ENCODE data around the gene MGMT. TPM values are rescaled to one million over a fixed set of nuclear protein-coding genes. Genes with fewer than 3 reads are reported as not detected.

MGMT gene
- total RNA-seq, 5 donors from 2014 or later (not counting 1 experiment from before 2014, with no cell fraction given) = 16.6 to 24.6 (median 21.1) TPM

DNA sequence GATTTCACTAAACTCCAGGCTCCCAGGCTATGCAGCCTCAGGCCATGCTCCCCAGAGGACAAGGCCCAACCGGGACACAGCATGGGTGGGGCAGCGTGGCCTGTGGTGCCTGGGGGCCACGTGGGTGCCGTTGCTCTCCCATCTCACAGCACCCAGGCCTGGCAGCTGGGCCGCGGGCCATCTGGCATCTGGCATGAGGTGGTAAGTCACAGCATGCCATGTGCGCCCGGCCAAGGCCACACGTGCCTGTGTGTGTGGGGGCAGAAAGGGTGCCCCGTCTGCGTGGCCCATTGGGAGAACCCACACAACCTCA lies 292.9 kb downstream of the MGMT start:
- Histone ChIP-seq H3K9me3 (no peaks in the 10 kb centered on the region), H3K4me3 (ENCODE audit: control insufficient read depth in 1 of 2, extremely low read depth in 1 of 2, low read length in 1 of 2) (no peak overlapping the region), H3K27me3 (replicated peaks in 1 of 2; ENCODE audit: control insufficient read depth in 2 of 2, extremely low read depth in 1 of 2, insufficient read depth in 2 of 2, low read length in 1 of 2) (no peaks in the 10 kb centered on the region), H3K27ac (ENCODE audit: low read length) (no peak overlapping the region), H3K36me3 (ENCODE audit: control insufficient read depth in 2 of 2, extremely low read depth in 1 of 2, insufficient read depth in 1 of 2, low read length in 1 of 2) (peaks cover 2 to 4% of the 10 kb centered on the region in 2 donors), H3K4me1 (ENCODE audit: control insufficient read depth in 1 of 2, extremely low read depth in 1 of 2, insufficient read depth in 2 of 2, low read length in 2 of 2) (peaks cover 0 to 3% of the 10 kb centered on the region in 2 experiments)
- DNase-seq (peak in 1 of 35 experiments; percentile 3), ATAC-seq (replicated peaks in 1 of 4) (no peak)
- Mint-ChIP-seq H3K4me3 (no peak overlapping the region), H3K9me3 (peaks cover 0 to 2% (median 0%) of the 10 kb centered on the region in 3 donors), H3K27ac (no peak overlapping the region), H3K36me3 (peaks cover 66% of the 10 kb centered on the region), H3K27me3 (no peaks in the 10 kb centered on the region), H3K4me1 (peaks cover 12 to 20% (median 16%) of the 10 kb centered on the region in 3 donors)
- WGBS (ENCODE audit: insufficient coverage) = 96% methylated on average over 4 of the region's 11 CpGs
- POLR2A ChIA-PET = no interaction called here
- CTCF ChIA-PET = no interaction called here

DNA sequence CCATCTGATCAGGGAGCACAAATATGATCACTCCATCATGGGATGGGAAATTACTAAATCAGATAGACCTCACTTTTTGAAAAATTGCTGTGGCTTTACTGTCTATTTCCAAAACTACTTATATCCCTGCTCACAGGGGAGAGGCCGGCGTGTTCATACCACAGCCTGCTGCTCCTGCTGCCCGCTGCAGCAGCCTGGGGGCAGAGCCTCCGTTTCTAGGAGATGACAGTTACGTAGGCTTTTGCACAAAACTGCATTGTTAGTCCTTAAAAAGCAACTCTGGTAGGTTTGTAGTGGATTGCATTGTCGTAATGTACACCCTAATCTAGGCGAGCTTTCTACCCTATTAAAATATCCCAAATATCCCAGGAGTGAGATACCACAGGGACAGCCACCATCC lies 293.4 kb downstream of the MGMT start:
- ChIA-PET POLR2A (no interaction called here), CTCF (no interaction called here)
- no CpG with 5 or more reads among the region's 7 CpGs for WGBS (ENCODE audit: insufficient coverage)
- Histone ChIP-seq H3K9me3 (no peaks in the 10 kb centered on the region), H3K4me1 (ENCODE audit: control insufficient read depth in 1 of 2, extremely low read depth in 1 of 2, insufficient read depth in 2 of 2, low read length in 2 of 2) (peaks cover 0 to 3% of the 10 kb centered on the region in 2 experiments), H3K27ac (ENCODE audit: low read length) (no peak overlapping the region), H3K4me3 (ENCODE audit: control insufficient read depth in 1 of 2, extremely low read depth in 1 of 2, low read length in 1 of 2) (no peak overlapping the region), H3K27me3 (replicated peaks in 1 of 2; ENCODE audit: control insufficient read depth in 2 of 2, extremely low read depth in 1 of 2, insufficient read depth in 2 of 2, low read length in 1 of 2) (no peaks in the 10 kb centered on the region), H3K36me3 (ENCODE audit: control insufficient read depth in 2 of 2, extremely low read depth in 1 of 2, insufficient read depth in 1 of 2, low read length in 1 of 2) (peaks cover 2 to 4% of the 10 kb centered on the region in 2 donors)
- H3K27ac Mint-ChIP-seq = no peak overlapping the region
- peaks cover 12 to 20% (median 16%) of the 10 kb centered on the region in 3 donors for H3K4me1 Mint-ChIP-seq
- peaks cover 0 to 2% (median 0%) of the 10 kb centered on the region in 3 donors for H3K9me3 Mint-ChIP-seq
- ATAC-seq (replicated peaks in 1 of 4) (no peak), DNase-seq (peak in 1 of 35 experiments; percentile 7)
- no peaks in the 10 kb centered on the region for H3K27me3 Mint-ChIP-seq
- no peak overlapping the region for H3K4me3 Mint-ChIP-seq
- H3K36me3 Mint-ChIP-seq = peaks cover 66% of the 10 kb centered on the region

DNA sequence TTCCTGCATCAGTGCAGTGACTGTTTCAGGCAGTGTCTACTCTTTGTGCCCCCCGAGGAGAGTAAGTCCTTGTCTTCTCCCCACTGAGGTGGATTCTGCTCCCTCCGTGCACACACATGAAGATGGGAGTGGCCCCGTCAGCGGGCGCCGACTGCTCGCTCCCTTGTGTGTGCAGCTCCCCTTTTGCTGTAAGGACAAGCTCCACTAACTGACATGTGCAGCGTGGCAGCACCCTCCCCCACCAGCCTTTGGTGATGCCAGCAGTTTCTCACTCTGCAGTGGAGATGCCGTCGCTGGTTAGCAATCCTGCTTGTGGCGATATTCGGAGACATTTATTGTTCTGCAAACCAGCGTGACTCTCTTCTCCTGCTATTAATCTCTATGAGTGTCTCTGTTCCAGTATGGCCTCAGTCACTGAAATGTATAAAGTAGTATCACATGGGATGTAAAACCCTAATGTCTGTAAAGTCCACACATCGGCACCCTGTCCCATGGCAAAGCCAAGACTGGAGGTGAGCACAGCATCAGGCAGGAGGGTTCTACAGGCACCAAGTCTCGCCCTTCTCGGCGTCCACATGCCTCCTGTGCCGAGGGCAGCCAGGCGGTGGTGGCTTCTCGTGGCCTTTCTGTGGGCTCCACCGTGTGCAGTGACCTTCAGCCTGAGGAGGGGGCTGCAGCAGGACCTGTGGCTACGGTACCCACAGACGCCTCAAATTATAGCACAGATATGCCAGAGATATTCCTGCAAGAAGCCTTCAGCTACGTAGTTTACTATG lies 294.3 kb downstream of the MGMT start:
- POLR2A ChIA-PET = no interaction called here
- H3K27ac Mint-ChIP-seq = no peak overlapping the region
- H3K4me1 Mint-ChIP-seq = peaks cover 9 to 14% (median 10%) of the 10 kb centered on the region in 3 donors
- CTCF ChIA-PET = no interaction called here
- Histone ChIP-seq H3K27me3 (replicated peaks in 1 of 2; ENCODE audit: control insufficient read depth in 2 of 2, extremely low read depth in 1 of 2, insufficient read depth in 2 of 2, low read length in 1 of 2) (no peaks in the 10 kb centered on the region), H3K27ac (ENCODE audit: low read length) (no peak overlapping the region), H3K36me3 (ENCODE audit: control insufficient read depth in 2 of 2, extremely low read depth in 1 of 2, insufficient read depth in 1 of 2, low read length in 1 of 2) (peaks cover 2 to 4% of the 10 kb centered on the region in 2 donors), H3K4me3 (ENCODE audit: control insufficient read depth in 1 of 2, extremely low read depth in 1 of 2, low read length in 1 of 2) (no peak overlapping the region), H3K4me1 (ENCODE audit: control insufficient read depth in 1 of 2, extremely low read depth in 1 of 2, insufficient read depth in 2 of 2, low read length in 2 of 2) (peaks cover 0 to 3% of the 10 kb centered on the region in 2 experiments), H3K9me3 (no peaks in the 10 kb centered on the region)
- peaks cover 65% of the 10 kb centered on the region for H3K36me3 Mint-ChIP-seq
- H3K4me3 Mint-ChIP-seq = no peak overlapping the region
- H3K9me3 Mint-ChIP-seq = peaks cover 0 to 2% (median 0%) of the 10 kb centered on the region in 3 donors
- H3K27me3 Mint-ChIP-seq = no peaks in the 10 kb centered on the region
- no peak for ATAC-seq (replicated peaks in 1 of 4)
- peak in 2 of 35 experiments; percentile 4 to 13 for DNase-seq
- WGBS (ENCODE audit: insufficient coverage) = 97% methylated on average over 20 of the region's 24 CpGs

DNA sequence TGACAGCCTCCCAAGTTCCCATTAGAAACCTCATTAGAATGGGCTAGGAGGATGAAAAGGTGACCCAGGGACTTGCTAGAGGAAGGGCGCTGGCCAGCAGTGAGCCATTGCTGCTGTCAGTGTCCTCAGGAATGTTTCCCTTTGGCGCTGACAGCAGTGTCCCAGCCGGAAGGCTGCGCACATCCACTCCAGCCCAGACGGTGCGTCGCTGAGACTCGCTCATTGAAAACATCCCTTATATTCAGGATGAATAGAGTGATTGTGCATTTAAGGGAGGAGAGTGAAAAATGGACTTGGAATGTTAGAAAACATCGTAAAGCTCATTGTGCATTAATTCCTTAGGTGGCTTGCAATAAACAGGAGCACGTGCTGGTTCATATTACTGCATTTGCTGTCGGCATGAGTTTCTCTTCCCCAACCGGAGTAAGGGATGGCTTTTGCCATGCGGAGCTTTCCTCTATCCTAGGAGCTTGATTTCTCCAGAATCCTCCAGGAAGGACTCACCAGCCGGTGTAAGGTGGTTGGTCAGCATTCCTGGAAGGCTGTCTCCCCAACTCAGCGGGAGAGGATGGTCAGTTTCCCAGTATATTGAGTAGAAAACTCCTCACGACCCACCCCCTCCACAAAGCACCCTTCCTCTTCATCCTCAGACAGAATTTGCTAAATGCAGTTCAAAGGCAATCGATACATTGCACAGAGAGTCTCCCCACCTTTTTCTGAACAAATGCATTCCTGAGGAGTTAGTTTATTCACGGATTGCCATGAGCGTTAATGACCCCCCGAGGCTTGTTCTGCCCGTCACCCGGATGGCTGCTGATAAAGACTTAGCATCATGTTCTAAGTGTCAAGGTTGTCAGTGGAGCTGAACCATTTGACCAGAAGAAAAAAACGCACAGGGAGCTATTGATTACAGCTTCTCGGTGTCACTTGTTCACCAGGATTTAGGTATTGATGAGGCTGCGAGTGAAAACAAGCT lies 295.2 kb downstream of the MGMT start:
- Histone ChIP-seq H3K36me3 (ENCODE audit: control insufficient read depth in 2 of 2, extremely low read depth in 1 of 2, insufficient read depth in 1 of 2, low read length in 1 of 2) (peaks cover 2 to 6% of the 10 kb centered on the region in 2 donors), H3K27me3 (replicated peaks in 1 of 2; ENCODE audit: control insufficient read depth in 2 of 2, extremely low read depth in 1 of 2, insufficient read depth in 2 of 2, low read length in 1 of 2) (no peaks in the 10 kb centered on the region), H3K4me3 (ENCODE audit: control insufficient read depth in 1 of 2, extremely low read depth in 1 of 2, low read length in 1 of 2) (no peak overlapping the region), H3K9me3 (no peaks in the 10 kb centered on the region), H3K27ac (ENCODE audit: low read length) (no peak overlapping the region), H3K4me1 (ENCODE audit: control insufficient read depth in 1 of 2, extremely low read depth in 1 of 2, insufficient read depth in 2 of 2, low read length in 2 of 2) (peaks cover 0 to 1% of the 10 kb centered on the region in 2 experiments)
- no peak overlapping the region for H3K4me3 Mint-ChIP-seq
- 98% methylated on average over 18 of the region's 25 CpGs for WGBS (ENCODE audit: insufficient coverage)
- peaks cover 69% of the 10 kb centered on the region for H3K36me3 Mint-ChIP-seq
- H3K9me3 Mint-ChIP-seq = peaks cover 0 to 2% (median 0%) of the 10 kb centered on the region in 3 donors
- POLR2A ChIA-PET = interaction anchor here in 1 of 2 donors (0.6 kb wide), 1 partner anchor 365 kb away, joined by 4 read pairs; no protein-coding TSS in a partner anchor
- ATAC-seq (replicated peaks in 1 of 4) = no peak
- CTCF ChIA-PET = no interaction called here
- no peaks in the 10 kb centered on the region for H3K27me3 Mint-ChIP-seq
- peaks cover 4 to 5% (median 5%) of the 10 kb centered on the region in 3 donors for H3K4me1 Mint-ChIP-seq
- H3K27ac Mint-ChIP-seq = no peak overlapping the region
- peak in 1 of 35 experiments; percentile 13 for DNase-seq

DNA sequence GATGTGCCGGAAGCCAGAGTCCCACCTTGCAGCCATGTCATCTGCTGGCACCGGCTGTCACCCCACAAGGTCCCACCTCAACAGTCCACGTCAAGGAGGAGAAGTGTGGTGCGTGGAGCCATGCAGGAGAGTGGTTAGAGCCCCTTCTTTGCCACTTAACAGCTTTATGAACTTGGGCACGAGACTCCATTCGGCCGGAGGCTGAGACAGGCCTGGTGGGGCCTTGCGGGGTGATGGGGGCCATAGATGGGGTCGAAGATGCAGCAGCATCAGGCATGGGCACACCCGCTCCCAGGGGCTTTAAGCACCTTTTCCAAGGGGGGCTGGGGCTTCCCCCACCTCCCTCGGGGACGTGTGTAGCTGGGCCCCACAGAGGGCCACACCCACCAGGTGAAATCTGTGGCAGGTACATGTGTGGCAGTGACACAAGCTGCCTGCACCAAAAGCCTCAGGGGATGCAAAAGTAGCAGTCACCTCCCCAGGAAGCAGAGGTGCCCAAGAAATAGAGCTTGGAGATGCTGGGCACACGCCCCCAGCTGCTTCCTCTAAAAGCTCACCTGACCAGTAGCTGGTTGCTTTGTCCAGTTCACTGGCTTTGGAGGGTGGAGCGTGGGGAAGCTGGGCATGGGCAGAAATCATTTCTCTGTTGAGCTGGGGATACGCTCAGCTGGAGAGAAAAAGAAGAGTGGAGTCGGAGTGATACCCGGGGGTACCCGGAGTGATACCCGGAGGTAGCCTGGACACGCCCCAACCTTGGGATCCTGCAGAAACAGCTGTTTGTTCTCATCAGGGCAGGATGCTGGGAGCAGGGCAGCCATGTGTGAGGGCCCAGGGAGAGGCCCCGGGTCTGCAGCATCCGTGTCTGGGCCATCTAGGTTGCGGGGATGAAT lies 297.2 kb downstream of the MGMT start:
- no peaks in the 10 kb centered on the region for H3K27me3 Mint-ChIP-seq
- H3K4me1 ChIP-seq (ENCODE audit: control insufficient read depth in 1 of 2, extremely low read depth in 1 of 2, insufficient read depth in 2 of 2, low read length in 2 of 2) = no peaks in the 10 kb centered on the region
- ATAC-seq (replicated peaks in 1 of 4) (no peak), DNase-seq (peak in 2 of 35 experiments; percentile 4 to 16)
- H3K27ac Mint-ChIP-seq = no peak overlapping the region
- H3K4me3 Mint-ChIP-seq = no peak overlapping the region
- H3K9me3 ChIP-seq = no peaks in the 10 kb centered on the region
- H3K36me3 Mint-ChIP-seq = peaks cover 74% of the 10 kb centered on the region
- POLR2A ChIA-PET = no interaction called here
- CTCF ChIA-PET = no interaction called here
- peaks cover 0 to 2% (median 0%) of the 10 kb centered on the region in 3 donors for H3K9me3 Mint-ChIP-seq
- H3K4me3 ChIP-seq (ENCODE audit: control insufficient read depth in 1 of 2, extremely low read depth in 1 of 2, low read length in 1 of 2) = no peak overlapping the region
- no peaks in the 10 kb centered on the region for H3K27me3 ChIP-seq (replicated peaks in 1 of 2; ENCODE audit: control insufficient read depth in 2 of 2, extremely low read depth in 1 of 2, insufficient read depth in 2 of 2, low read length in 1 of 2)
- WGBS (ENCODE audit: insufficient coverage) = 90% methylated on average over 18 of the region's 23 CpGs
- no peaks in the 10 kb centered on the region for H3K4me1 Mint-ChIP-seq
- H3K36me3 ChIP-seq (ENCODE audit: control insufficient read depth in 2 of 2, extremely low read depth in 1 of 2, insufficient read depth in 1 of 2, low read length in 1 of 2) = peaks cover 6% of the 10 kb centered on the region in 2 donors
- H3K27ac ChIP-seq (ENCODE audit: low read length) = no peak overlapping the region

All from T-cell (primary cell).